Activated T-cell treated with anti-CD3 and anti-CD28 coated beads for 24 hours (primary cell): ENCODE results near the gene TPPP.
"Not testable (repeated sequence)": the region's sequence is repeated elsewhere in the genome, so short reads cannot be mapped to it uniquely, and the experiment has no call there.

Experiments
- DNase-seq: peaks from one replicate; pipeline ENCODE4 v3.0.0-alpha.2; 2020; ENCODE audit warnings: low read depth

Gene TPPP

DNA sequence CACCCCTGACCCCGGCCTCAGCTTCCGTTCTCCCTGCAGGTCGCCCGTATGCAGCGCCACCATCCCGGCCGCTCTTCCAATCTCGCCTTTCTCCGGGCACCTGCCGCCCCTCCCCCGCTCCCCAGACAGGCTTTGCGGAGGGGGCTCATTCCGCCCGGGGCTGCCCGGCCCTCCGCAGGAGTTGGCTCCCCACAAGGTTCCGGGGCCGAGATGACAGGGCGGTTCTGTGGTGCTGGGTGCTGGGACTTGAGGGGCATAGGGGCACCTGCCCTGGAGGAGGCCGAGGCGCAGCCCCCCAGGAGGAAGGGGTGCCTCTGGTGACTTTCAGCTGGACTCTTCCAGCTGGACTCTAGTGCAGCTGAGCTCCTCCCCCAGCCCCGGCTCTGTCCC, 885 bp upstream of the TPPP start:
- DNase-seq: not testable (repeated sequence)

DNA sequence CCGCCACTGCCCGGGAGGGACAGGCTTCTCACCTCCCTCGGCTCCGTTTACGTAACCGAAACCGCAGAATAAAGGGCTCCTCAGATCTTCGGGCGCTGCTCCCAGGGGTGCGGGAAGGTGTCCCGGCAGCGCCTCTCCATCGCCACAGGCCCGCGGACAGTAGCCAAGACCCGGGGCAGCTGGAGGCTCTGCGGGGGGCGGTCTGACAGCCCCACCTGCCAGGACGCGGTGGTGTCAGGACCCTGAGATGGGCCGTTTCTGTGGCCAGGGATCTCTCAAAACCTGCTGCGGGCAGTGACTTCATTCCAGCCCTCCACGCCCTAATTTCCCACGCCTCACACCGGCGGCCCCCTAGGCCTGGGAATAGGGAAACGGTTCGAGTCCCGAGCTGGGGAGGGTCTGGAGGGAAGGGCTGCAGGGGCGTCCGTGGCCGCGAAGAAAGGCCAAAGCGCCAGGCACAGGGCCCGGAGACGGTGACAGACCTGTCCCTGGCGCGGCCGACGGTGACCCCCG, 567 bp downstream of the TPPP start:
- not testable (repeated sequence) for DNase-seq

GRCh38 chr5:691817-692528, 1.2 kb downstream of the TPPP start:
- DNase-seq: no peak

DNA sequence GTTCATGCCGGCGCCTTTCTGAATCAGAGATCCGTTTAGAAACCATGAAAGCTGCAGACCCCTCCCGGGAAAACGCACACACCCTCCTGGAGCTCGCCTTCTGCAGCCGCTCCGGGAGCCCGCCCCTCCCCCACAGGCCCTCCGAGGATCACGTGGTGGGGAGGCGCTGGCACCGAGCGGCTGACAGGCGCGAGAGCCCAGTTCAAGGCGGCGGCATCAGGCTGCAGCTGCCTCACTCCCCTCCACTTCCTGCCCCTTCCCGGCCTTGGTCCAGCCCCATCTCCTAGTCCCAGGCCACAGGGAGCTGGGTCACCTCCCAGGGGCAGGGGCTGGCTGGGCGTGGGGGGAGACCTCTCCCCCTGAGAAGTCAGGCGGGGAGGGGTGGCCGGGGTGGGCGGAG, 2.1 kb downstream of the TPPP start:
- not testable (repeated sequence) for DNase-seq

GRCh38 chr5:690293-690692, 2.9 kb downstream of the TPPP start:
- DNase-seq: not testable (repeated sequence)

DNA sequence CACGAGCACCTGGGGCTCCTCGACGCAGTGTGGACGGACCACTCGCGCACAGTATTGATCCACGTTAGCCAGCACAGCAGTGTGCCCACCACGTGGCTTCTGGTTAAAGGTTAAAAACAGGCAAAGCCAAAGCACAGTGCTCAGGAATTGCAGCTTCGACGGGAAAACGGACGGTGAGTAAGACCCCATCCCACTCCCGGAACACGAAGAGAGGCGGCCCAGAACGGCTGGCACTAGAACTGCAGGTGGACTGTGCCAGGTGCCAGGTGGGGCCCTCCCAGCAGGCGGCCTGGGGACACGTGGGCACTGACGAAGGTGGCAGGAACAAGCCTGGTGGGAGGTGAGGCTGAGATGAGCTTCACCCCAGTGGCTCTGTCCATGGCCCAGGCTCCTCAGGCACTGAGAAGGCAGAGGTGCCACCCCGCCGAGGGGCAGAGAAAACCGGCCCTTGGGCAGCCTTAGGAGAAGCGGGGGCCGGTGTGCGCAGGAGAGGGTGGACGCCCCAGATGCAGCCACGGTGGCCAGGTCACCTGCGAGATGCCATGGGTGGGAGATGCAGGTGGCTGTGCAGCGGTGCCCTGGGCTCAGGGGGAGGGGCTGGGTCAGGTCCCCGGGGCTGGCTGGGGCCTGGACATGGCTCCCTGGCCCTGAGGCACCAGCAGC, 4.7 kb downstream of the TPPP start:
- DNase-seq: not testable (repeated sequence)

- not testable (repeated sequence) for DNase-seq
Measured at GRCh38 chr5:686936-687335, 6.2 kb downstream of the TPPP start.

GRCh38 chr5:686172-686523, 7.0 kb downstream of the TPPP start:
- not testable (repeated sequence) for DNase-seq

DNA sequence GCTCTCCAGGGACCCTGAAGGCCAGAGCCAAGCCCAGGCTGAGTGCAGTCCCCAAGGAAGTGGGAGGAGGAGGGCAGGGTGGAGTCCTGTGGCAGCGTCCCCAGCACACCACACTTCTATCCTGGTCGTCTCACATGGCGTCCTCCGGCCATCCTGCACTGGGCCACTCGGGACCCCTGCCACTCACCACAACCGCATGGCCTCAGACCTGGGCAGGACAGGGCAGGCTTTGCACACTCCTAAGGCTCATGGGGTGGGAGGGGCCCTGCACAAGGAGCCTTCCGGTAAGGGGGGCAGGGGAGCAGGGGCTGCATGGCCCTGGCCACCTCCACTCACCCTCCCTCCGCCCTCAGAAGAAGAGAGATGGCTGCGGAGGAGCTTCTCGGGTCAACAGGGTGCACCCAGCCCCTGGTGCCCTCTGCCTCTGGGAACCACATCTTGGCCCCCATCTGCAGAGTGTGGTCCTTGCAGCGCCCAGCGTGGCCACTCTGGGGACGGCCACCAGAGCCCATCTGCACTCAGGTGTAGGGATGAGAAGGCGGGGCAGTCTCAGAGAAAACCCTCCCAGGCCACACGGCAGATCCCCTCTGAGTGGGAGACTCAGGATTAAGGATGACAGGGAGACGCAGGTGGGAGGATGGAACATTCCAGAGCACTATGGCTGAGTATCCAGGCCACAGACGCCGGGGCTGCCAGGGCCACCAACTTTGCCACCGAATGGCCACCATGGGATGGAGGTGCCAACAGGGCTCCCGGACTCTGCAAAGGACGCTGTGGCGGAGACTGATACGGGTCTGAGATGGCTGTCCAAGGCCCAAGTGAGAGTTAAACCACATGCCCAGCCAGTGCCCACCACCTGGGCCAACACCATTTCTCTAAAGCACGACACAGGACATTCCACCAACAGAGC, 7.6 kb downstream of the TPPP start:
- DNase-seq: no peak

DNA sequence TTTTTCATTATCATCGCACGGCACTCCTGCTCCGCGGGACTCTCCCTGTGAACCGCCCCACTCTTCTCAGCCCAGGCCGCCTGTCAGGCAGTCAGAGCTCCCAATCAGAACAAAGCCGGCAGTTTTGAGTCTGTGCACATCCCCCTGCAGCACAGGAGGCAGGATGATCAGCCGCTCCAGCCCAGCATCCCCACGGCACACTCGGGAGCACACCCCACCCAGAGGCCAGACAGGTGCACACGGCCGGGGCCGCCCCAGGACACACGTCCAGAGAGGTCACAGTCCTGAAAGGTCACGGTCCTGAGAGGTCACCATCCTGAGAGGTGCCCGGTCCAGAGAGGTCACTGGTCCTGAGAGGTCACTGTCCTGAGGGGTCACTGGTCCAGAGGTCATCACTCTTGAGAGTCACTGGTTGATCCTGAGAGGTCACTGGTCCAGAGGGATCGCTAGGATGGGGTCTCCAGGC, 8.4 kb downstream of the TPPP start:
- DNase-seq: no peak

- no peak for DNase-seq
Measured at GRCh38 chr5:683551-684481, 9.3 kb downstream of the TPPP start.

DNA sequence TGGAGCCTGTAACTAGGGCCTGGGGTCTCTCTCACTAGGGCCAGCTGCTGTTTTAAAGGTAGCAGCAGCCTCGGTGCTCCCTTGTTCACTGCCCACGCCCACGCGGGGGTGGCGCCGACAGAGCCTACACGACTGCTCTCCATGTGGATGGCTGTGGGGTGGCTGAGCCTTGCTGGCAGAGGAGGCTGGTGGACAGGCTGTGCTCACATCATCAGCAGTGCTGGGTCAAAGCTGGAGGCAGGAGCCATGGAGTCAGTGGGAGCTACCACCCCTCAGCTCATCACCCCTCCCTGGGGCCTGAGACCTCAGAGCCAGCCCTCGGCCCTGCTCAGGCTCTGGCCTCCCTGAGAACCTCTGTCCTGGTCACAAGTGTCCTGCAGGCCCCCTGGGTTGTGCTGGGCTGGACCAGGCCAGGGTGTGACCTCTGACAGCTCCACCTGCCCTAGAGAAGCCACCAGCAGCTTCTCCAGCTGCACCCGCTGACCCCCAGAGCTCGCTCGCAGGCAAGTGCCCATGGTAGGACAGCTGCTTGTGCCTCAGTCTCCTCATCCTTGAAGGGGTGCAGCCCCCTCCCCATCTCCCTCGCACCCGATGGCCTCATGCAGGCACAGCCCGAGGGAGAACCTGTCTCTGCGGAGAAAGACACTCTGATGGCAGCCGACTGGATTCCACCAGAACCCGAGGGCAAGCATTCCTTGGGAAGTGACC, 10.3 kb downstream of the TPPP start:
- DNase-seq: not testable (repeated sequence)

- DNase-seq: not testable (repeated sequence)
Measured at GRCh38 chr5:682216-682615, 10.9 kb downstream of the TPPP start.

GRCh38 chr5:681317-682191, 11.6 kb downstream of the TPPP start:
- not testable (repeated sequence) for DNase-seq

GRCh38 chr5:680836-681235, 12.3 kb downstream of the TPPP start:
- not testable (repeated sequence) for DNase-seq

DNA sequence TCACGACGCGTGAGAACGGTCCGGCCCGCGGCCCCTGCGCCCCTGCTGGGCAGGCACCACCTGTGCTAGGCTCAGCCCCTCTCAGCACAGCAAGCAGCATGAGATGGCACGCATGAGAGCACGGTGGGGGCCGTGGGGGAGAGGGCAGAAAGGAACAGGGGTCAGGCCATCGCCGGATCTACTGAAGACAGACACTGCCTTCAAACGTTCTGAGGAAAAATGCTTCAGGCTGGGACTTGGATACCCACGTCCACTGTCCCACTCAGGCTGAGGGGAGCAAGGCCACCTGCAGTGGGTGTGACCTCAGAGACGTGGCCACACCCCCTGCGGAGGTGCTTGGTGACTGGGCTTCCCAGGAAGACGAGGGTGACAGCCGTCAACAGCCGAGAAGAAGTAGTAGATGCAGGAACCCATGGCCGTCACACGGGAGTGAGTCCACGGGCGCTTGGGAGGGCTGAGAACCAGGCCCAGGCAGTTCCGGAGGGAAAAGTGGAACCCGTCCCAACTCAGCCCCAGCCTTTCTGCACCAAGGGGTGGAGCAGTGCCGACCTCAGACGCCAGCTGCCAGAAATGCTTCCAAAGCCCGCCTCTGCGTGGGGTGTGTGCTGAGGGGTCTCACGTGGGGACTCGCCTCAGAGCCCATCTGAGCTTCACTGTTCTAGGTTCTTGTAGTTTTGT, 12.9 kb downstream of the TPPP start:
- not testable (repeated sequence) for DNase-seq

DNA sequence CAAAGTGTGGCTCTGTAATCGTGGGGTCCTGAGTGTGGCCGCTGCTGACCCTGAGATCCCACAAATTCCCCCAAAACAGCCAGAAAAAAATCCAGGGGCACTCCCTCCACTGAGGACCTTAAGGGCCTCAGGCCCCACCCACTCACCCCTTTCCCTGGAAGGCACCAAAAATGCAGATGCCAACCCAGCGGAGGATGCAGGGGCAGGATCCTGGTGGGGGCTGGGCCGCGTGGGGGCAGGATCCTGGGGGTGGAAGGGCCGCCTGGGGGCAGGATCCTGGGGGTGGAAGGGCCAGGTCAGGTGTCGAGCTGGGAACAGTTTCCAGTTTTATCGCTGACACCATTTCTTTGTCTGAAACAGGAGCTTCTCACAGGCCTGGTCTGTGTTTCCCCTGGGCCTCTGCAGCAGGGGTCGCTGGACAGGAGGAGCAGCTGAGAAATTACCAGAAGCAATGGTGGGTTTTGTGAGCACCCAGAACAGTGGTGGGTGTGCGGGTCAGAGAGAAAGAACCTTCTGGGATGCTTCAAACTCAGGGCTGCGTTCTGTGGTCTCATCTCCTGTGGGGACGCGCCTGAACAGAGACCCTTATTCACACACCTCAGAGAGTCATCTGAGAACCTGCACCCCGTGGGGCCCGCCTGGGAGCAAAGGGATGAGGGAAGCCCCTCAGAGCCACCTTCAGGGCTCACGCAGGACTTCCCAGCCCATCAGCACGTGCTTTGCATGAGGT, 13.8 kb downstream of the TPPP start:
- DNase-seq: not testable (repeated sequence)

DNA sequence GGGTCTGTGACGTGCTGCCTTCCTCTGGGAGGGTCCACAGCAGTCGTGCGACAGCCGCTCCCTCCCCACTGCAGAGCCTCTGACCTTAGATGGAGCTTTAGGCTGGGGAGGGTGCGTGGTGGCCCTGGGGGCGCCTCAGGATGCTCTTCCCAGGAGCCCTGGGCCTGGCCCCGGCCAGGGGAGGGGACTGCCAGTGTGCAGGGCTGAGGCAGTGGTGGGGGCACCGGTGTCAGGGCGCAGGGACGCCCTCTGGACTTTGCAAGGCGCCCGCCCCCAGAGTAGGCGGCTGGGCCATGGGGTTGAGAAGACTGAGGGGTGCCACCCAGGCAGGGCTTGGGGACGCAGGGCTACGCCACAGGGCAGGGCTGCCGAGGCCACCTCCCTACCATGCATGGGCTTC, 14.6 kb downstream of the TPPP start:
- DNase-seq: not testable (repeated sequence)
